DND-41 (cell line): ENCODE measurements around the gene RAB30.

Source experiments
- CTCF ChIP-seq: IDR thresholded peaks from 2 replicates; pipeline ENCODE4 v1.5.1; 2012; ENCODE audit warnings: borderline replicate concordance, low read length, moderate library complexity, mild to moderate bottlenecking; ENCODE audit not compliant: poor library complexity, severe bottlenecking; ENCODE audit errors: extremely low read depth
- EZH2 ChIP-seq: IDR thresholded peaks from 3 replicates; pipeline ENCODE4 v1.6.1; 2012; ENCODE audit warnings: borderline replicate concordance, low read depth, mild to moderate bottlenecking, moderate library complexity, low read length, inconsistent platforms; ENCODE audit not compliant: severe bottlenecking

GRCh38 chr11:83014951-83015350, 56.7 kb downstream of the RAB30 start:
- TF ChIP-seq CTCF, result no peak
- TF ChIP-seq EZH2, result no peak
